GM12874 (cell line): Measurements from ENCODE around the gene TMEM88.

Experiments
- CTCF ChIP-seq: IDR thresholded peaks from 2 replicates; pipeline ENCODE4 v1.5.1; 2011; ENCODE audit warnings: low read depth, mild to moderate bottlenecking, control low read depth, low read length, moderate library complexity; ENCODE audit not compliant: insufficient read depth

Gene TMEM88

GRCh38 chr17:7854851-7855659, at the start of gene TMEM88:
TMEM88 (plus strand) TSS chr17:7855066; CDS start chr17:7855075, 9 bp downstream.
- TF ChIP-seq CTCF, result no peak

GRCh38 chr17:7806587-7806986, 48.3 kb upstream of the TMEM88 start:
- no peak for TF ChIP-seq CTCF

GRCh38 chr17:7807206-7807605, 47.7 kb upstream of the TMEM88 start:
- no peak for TF ChIP-seq CTCF

GRCh38 chr17:7809086-7809790, 45.6 kb upstream of the TMEM88 start:
- no peak for TF ChIP-seq CTCF

- no peak for TF ChIP-seq CTCF
These were observed 43.6 kb upstream of the TMEM88 start for GRCh38 chr17:7811251-7811650.

GRCh38 chr17:7814969-7815368, 39.9 kb upstream of the TMEM88 start:
- TF ChIP-seq CTCF, result no peak

- no peak for TF ChIP-seq CTCF
These were observed 37.8 kb upstream of the TMEM88 start for GRCh38 chr17:7816926-7817642.
